Tibial nerve (tissue), 4 donors: Measurements from ENCODE around the gene NCK1. TPM values are rescaled to one million over a fixed set of nuclear protein-coding genes. Genes with fewer than 3 reads are reported as not detected.

Experiments used
- DNase-seq, 2 donors: peaks; one replicate each; pipeline ENCODE4 v3.0.0-alpha.2; 2019; ENCODE audit warnings: low spot score in 2 of 2
- H3K27ac ChIP-seq, 4 donors: fragments of 200-600 bp; sonication (generic) in 3 of 4; one replicate each; pipeline ENCODE4 v1.5.1; 2017 to 2019; ENCODE audit warnings: mild to moderate bottlenecking in 1 of 4
- H3K27me3 ChIP-seq, 2 donors: fragments of 200-600 bp; sonication (generic) in 1 of 2; one replicate each; pipeline versions ENCODE4 v1.5.1 to v1.6.0; 2017 to 2019
- H3K36me3 ChIP-seq, 3 donors: fragments of 200-600 bp; sonication (generic); one replicate each; pipeline ENCODE4 v1.5.1; 2018 to 2019
- H3K4me1 ChIP-seq, 4 donors: fragments of 200-600 bp; sonication (generic) in 3 of 4; one replicate each; pipeline ENCODE4 v1.5.1; 2017 to 2019
- H3K4me3 ChIP-seq, 4 donors: fragments of 200-600 bp; sonication (generic) in 3 of 4; one replicate each; pipeline ENCODE4 v1.5.1; 2017 to 2019; ENCODE audit warnings: mild to moderate bottlenecking in 1 of 4, moderate library complexity in 1 of 4
- H3K9me3 ChIP-seq, 4 donors: fragments of 200-600 bp; sonication (generic) in 3 of 4; one replicate each; pipeline ENCODE4 v1.5.1; 2017 to 2019
- EP300 ChIP-seq, 2 donors: sonication (generic); formaldehyde crosslinking; IDR thresholded peaks; one replicate each; pipeline ENCODE4 v1.6.1; 2017; ENCODE audit warnings: antibody characterized with exemption in 2 of 2, mild to moderate bottlenecking in 1 of 2
- POLR2A ChIP-seq, 2 donors: fragments of 450-650 bp; IDR thresholded peaks; one replicate each; pipeline ENCODE4 v1.6.1; 2017; ENCODE audit warnings: antibody characterized with exemption in 2 of 2, mild to moderate bottlenecking in 2 of 2, moderate library complexity in 2 of 2
- WGBS, 2 donors: methylation state at CpG; one replicate each; pipeline ENCODE4 v1.1.5; 2018; 5-methylcytosine and 5-hydroxymethylcytosine counted together
- total RNA-seq, 4 donors: library from RNA; depleted of rRNA; stranded (reverse); fragments of >200 nt; gene quantifications; one replicate each; pipeline ENCODE4 v1.1.0, GENCODE V29; 2016
- TF ChIP-seq, protein P1 (sequence below), 5 experiments: fragments of 200-600 bp in 3 of 5; fragments of 450-650 bp in 2 of 5; sonication (generic) in 3 of 5; IDR thresholded peaks; one replicate each; pipeline ENCODE4 v1.5.1; 2016 to 2019; ENCODE audit warnings: antibody characterized with exemption in 5 of 5, mild to moderate bottlenecking in 3 of 5, moderate library complexity in 2 of 5

Gene NCK1
- total RNA-seq, 4 donors from 2014 or later, result 34.8 to 100 (median 42.2) TPM

DNA sequence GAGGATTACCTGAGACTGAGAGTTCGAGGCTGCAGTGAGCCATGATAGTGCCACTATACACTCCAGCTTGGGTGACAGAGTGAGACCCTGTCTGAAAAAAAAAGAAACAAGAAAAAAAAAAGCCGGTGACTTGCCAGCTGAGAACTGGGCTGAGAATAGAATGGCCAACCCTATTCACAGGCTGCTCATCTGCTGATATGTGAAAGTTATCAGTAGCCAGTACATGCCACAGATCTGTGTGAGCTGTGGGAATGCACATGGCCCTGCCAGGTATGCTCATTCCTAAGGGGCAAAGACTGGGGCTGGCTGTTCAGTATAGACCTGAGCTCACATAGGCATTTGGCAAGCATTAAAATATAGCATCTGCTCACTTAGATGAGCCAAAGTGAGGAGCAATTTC lies 126.6 kb downstream of the NCK1 start:
- H3K27me3 ChIP-seq, result no peaks in the 10 kb centered on the region
- peaks cover 0 to 11% (median under 1%) of the 10 kb centered on the region in 4 donors for H3K4me1 ChIP-seq
- no peaks in the 10 kb centered on the region for H3K36me3 ChIP-seq
- TF ChIP-seq, protein P1, sequence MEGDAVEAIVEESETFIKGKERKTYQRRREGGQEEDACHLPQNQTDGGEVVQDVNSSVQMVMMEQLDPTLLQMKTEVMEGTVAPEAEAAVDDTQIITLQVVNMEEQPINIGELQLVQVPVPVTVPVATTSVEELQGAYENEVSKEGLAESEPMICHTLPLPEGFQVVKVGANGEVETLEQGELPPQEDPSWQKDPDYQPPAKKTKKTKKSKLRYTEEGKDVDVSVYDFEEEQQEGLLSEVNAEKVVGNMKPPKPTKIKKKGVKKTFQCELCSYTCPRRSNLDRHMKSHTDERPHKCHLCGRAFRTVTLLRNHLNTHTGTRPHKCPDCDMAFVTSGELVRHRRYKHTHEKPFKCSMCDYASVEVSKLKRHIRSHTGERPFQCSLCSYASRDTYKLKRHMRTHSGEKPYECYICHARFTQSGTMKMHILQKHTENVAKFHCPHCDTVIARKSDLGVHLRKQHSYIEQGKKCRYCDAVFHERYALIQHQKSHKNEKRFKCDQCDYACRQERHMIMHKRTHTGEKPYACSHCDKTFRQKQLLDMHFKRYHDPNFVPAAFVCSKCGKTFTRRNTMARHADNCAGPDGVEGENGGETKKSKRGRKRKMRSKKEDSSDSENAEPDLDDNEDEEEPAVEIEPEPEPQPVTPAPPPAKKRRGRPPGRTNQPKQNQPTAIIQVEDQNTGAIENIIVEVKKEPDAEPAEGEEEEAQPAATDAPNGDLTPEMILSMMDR (IDR thresholded peaks at IDR 0.05), result no peak
- TF ChIP-seq POLR2A (IDR thresholded peaks at IDR 0.05) (no peak), EP300 (IDR thresholded peaks at IDR 0.05) (no peak)
- H3K4me3 ChIP-seq, result no peak overlapping the region
- no peak overlapping the region for H3K27ac ChIP-seq
- no peak for DNase-seq
- WGBS, 2 donors, result 92 to 97% methylated on average over 2 of the region's 2 CpGs
- H3K9me3 ChIP-seq, result no peaks in the 10 kb centered on the region

- Histone ChIP-seq H3K4me3 (no peak overlapping the region), H3K36me3 (no peaks in the 10 kb centered on the region), H3K4me1 (peaks cover 0 to 17% (median 6%) of the 10 kb centered on the region in 4 donors), H3K27ac (no peak overlapping the region), H3K27me3 (no peaks in the 10 kb centered on the region), H3K9me3 (no peaks in the 10 kb centered on the region)
- TF ChIP-seq EP300 (IDR thresholded peaks at IDR 0.05) (no peak), POLR2A (IDR thresholded peaks at IDR 0.05) (no peak)
- TF ChIP-seq, protein P1 (IDR thresholded peaks at IDR 0.05), result no peak
- 82 to 90% methylated on average over 4 of the region's 4 CpGs for WGBS, 2 donors
- no peak for DNase-seq
Measured at GRCh38 chr3:136989781-136990524, 127.9 kb downstream of the NCK1 start.

GRCh38 chr3:136990826-136991225 lies 128.8 kb downstream of the NCK1 start:
- Histone ChIP-seq H3K4me1 (peaks cover 0 to 25% (median 12%) of the 10 kb centered on the region in 4 donors), H3K4me3 (no peak overlapping the region), H3K27ac (no peak overlapping the region), H3K9me3 (no peaks in the 10 kb centered on the region), H3K36me3 (no peaks in the 10 kb centered on the region), H3K27me3 (no peaks in the 10 kb centered on the region)
- 93 to 96% methylated on average over 4 of the region's 4 CpGs for WGBS, 2 donors
- no peak for DNase-seq
- TF ChIP-seq POLR2A (IDR thresholded peaks at IDR 0.05), result no peak
- no peak for TF ChIP-seq EP300 (IDR thresholded peaks at IDR 0.05)
- TF ChIP-seq, protein P1 (IDR thresholded peaks at IDR 0.05), result no peak

GRCh38 chr3:136992115-136992514 lies 130.1 kb downstream of the NCK1 start:
- no peak for DNase-seq
- Histone ChIP-seq H3K36me3 (no peaks in the 10 kb centered on the region), H3K27ac (peak overlapping the region in 1 of 4 donors; percentile 54), H3K4me3 (no peak overlapping the region), H3K4me1 (peaks cover 0 to 32% (median 15%) of the 10 kb centered on the region in 4 donors), H3K9me3 (no peaks in the 10 kb centered on the region), H3K27me3 (no peaks in the 10 kb centered on the region)
- WGBS, 2 donors, result 93 to 98% methylated on average over 2 of the region's 2 CpGs
- TF ChIP-seq POLR2A (IDR thresholded peaks at IDR 0.05) (no peak), EP300 (IDR thresholded peaks at IDR 0.05) (no peak)
- TF ChIP-seq, protein P1 (IDR thresholded peaks at IDR 0.05), result no peak

- no peak overlapping the region for H3K4me3 ChIP-seq
- no peaks in the 10 kb centered on the region for H3K9me3 ChIP-seq
Measured at GRCh38 chr3:136994772-136995516, 132.9 kb downstream of the NCK1 start.

More at GRCh38 chr3:136994772-136995516, 132.9 kb downstream of the NCK1 start:
- H3K27ac ChIP-seq, result peak overlapping the region; percentile 77 to 92 (median 81)
- no peaks in the 10 kb centered on the region for H3K36me3 ChIP-seq
- H3K27me3 ChIP-seq, result no peaks in the 10 kb centered on the region
- DNase-seq, result peak; percentile 83 to 84
- whole genome bisulfite sequencing, 2 donors, result 32 to 34% methylated on average over 8 of the region's 8 CpGs
- TF ChIP-seq, protein P1 (IDR thresholded peaks at IDR 0.05), result no peak
- TF ChIP-seq EP300 (IDR thresholded peaks at IDR 0.05), result peak; percentile 86 to 97
- peaks cover 0 to 32% (median 15%) of the 10 kb centered on the region in 4 donors for H3K4me1 ChIP-seq
